NCI-H128 (cell line): ENCODE measurements around the gene GET4.

Experiments used
- DNase-seq: peaks from one replicate; lab custom pipeline; 2025; ENCODE audit not compliant: unreplicated experiment; lab: John Stamatoyannopoulos, UW

The GET4 gene

GRCh38 chr7:945556-946255 lies 69.4 kb downstream of the GET4 start:
- no peak for DNase-seq
